ENCODE results near the gene SH2B2.
"Not testable (repeated sequence)": the region's sequence is repeated elsewhere in the genome, so short reads cannot be mapped to it uniquely, and the experiment has no call there.

Gene SH2B2

GRCh38 chr7:102284891-102285539 is 1.7 kb upstream of the SH2B2 start:
- DNase-seq (ENCODE audit: low read depth in 4 of 4, low spot score in 1 of 4) = no peak

GRCh38 chr7:102285540-102286236 is 980 bp upstream of the SH2B2 start:
- DNase-seq (ENCODE audit: low read depth in 4 of 4, low spot score in 1 of 4) = no peak

GRCh38 chr7:102287111-102287980 is 678 bp downstream of the SH2B2 start:
- no peak for DNase-seq (ENCODE audit: low read depth in 4 of 4, low spot score in 1 of 4)

GRCh38 chr7:102287981-102288278 is 1.3 kb downstream of the SH2B2 start:
- no peak for DNase-seq (ENCODE audit: low read depth in 4 of 4, low spot score in 1 of 4)

- no peak for DNase-seq (ENCODE audit: low read depth in 4 of 4, low spot score in 1 of 4)
These were observed 1.7 kb downstream of the SH2B2 start for GRCh38 chr7:102288285-102288930.

- no peak for DNase-seq (ENCODE audit: low read depth in 4 of 4, low spot score in 1 of 4)
These were observed 2.4 kb downstream of the SH2B2 start for GRCh38 chr7:102289057-102289456.

- DNase-seq (ENCODE audit: low read depth in 4 of 4, low spot score in 1 of 4) = no peak
These were observed 4.6 kb downstream of the SH2B2 start for GRCh38 chr7:102291056-102291915.

GRCh38 chr7:102291916-102292267 is 5.2 kb downstream of the SH2B2 start:
- no peak for DNase-seq (ENCODE audit: low read depth in 4 of 4, low spot score in 1 of 4)

- no peak for DNase-seq (ENCODE audit: low read depth in 4 of 4, low spot score in 1 of 4)
These were observed 6.4 kb downstream of the SH2B2 start for GRCh38 chr7:102292813-102293798.

GRCh38 chr7:102294589-102294988 is 7.9 kb downstream of the SH2B2 start:
- DNase-seq (ENCODE audit: low read depth in 4 of 4, low spot score in 1 of 4) = no peak

GRCh38 chr7:102295346-102296178 is 8.9 kb downstream of the SH2B2 start:
- no peak for DNase-seq (ENCODE audit: low read depth in 4 of 4, low spot score in 1 of 4)

- no peak for DNase-seq (ENCODE audit: low read depth in 4 of 4, low spot score in 1 of 4)
These were observed 9.4 kb downstream of the SH2B2 start for GRCh38 chr7:102296179-102296438.

GRCh38 chr7:102296514-102296913 is 9.8 kb downstream of the SH2B2 start:
- no peak for DNase-seq (ENCODE audit: low read depth in 4 of 4, low spot score in 1 of 4)

- DNase-seq (ENCODE audit: low read depth in 4 of 4, low spot score in 1 of 4) = no peak
These were observed 11.0 kb downstream of the SH2B2 start for GRCh38 chr7:102297487-102298218.

- no peak for DNase-seq (ENCODE audit: low read depth in 4 of 4, low spot score in 1 of 4)
These were observed 14.1 kb downstream of the SH2B2 start for GRCh38 chr7:102300643-102301221.

- DNase-seq (ENCODE audit: low read depth in 4 of 4, low spot score in 1 of 4) = not testable (repeated sequence)
These were observed 14.7 kb downstream of the SH2B2 start for GRCh38 chr7:102301367-102301766.

GRCh38 chr7:102302025-102302424 is 15.4 kb downstream of the SH2B2 start:
- DNase-seq (ENCODE audit: low read depth in 4 of 4, low spot score in 1 of 4) = no peak
